Activated CD4-positive, CD25-positive, alpha-beta regulatory T cell treated with anti-CD3 and anti-CD28 coated beads, Interleukin-2, amount 50 U/mL, for 72 hours (primary cell): ENCODE results near the gene ZNF782.
A peak's percentile ranks its signal among the peaks of the same experiment; 100 is the strongest.
"Not testable (repeated sequence)": the region's sequence is repeated elsewhere in the genome, so short reads cannot be mapped to it uniquely, and the experiment has no call there.

Experiments
- DNase-seq: peaks from one replicate; pipeline ENCODE4 v3.0.0; 2021

The ZNF782 gene

GRCh38 chr9:96853781-96854650 lies at the start of gene ZNF782:
Gene ZNF782, minus strand, starts transcription at chr9:96854514. Its CDS starts 2,553 bp downstream, at chr9:96851961.
- peak; percentile 82 for DNase-seq

DNA sequence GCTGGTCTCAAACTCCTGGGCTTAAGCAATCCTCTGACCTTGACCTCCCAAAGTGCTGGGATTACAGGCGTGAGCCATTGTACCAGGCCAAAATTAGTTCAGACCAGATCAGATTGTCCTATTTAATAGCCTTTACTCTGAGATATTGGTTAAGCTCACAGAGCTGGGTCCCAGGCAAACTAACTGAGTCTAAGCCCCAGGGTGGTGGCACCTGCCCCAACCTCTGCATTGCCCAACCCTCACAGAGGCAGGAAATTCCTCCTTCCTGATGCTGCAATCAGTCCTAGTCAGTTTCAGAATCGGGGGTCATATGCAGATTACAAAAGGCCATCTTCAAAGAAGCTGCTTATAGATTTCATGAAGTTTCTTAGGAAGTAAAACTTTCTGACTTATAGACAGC lies 45.7 kb upstream of the ZNF782 start:
- DNase-seq: not testable (repeated sequence)

GRCh38 chr9:96892131-96892530 lies 37.8 kb upstream of the ZNF782 start:
- DNase-seq: no peak

- DNase-seq: no peak
Measured at GRCh38 chr9:96888591-96888990, 34.3 kb upstream of the ZNF782 start.

DNA sequence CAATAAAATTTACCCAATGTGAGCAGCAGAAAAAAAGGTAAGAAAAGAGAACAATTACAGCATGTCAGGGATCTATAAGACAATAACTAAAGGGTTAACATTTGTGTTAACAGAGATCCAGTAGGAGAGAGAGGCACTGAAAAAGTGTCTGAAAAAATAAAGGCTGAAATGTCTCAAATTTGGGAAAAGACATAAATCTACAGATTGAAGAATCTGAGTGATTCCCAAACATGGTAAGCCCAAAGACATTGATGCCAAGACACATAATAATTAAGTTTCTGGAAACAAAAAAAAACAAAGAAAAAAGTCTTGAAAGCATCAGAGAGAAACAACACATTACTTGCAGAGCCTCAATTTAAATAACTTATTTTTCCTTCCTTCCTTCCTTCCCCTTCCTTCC lies 31.1 kb upstream of the ZNF782 start:
- no peak for DNase-seq

DNA sequence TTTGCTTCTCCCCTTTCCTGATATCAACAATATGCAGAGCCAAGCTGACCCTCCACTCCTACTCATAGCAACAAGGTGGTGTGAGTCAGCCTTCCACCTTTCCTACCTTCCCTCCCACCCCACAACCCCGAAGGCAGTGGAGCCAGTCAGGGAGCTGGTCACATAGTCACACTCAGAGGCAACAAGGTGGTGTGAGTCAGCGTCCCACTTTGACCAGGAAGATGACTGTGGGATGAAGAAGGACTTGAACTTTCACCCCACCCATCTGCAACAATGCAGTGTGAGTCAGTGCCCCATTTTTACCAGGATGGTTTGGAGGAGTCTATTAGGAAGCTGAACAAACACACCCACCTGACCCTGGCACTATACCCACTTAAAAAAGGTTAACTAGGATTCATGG lies 30.1 kb upstream of the ZNF782 start:
- DNase-seq: no peak

GRCh38 chr9:96883922-96884321 lies 29.6 kb upstream of the ZNF782 start:
- DNase-seq: no peak

DNA sequence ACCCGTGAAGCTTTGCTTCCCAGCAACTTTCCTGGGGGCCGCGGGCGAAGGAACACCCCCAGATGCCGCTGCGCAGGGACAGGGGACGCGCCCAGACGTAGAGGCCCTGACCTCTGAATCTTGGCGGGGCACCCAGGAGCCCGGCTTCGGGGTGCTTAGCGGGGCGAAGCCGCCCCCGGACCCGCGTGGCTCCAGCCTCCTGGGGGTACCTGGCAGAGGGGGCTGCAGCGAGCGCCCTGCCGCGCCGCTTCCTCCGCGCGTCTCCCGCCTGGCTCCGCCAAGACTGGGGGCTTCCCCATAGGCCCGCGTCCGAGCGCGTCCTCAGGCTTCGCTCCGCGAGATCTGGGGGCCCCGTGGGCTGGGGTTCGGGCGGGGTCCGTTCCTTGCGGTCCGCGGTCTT lies 23.0 kb upstream of the ZNF782 start:
- DNase-seq: no peak

GRCh38 chr9:96875461-96876142 lies 21.3 kb upstream of the ZNF782 start:
- no peak for DNase-seq

GRCh38 chr9:96874947-96875460 lies 20.7 kb upstream of the ZNF782 start:
- no peak for DNase-seq

- no peak for DNase-seq
Measured at GRCh38 chr9:96874201-96874785, 20.0 kb upstream of the ZNF782 start.

- DNase-seq: no peak
Measured at GRCh38 chr9:96871176-96871575, 16.9 kb upstream of the ZNF782 start.

GRCh38 chr9:96868709-96869108 lies 14.4 kb upstream of the ZNF782 start:
- no peak for DNase-seq

GRCh38 chr9:96867079-96867804 lies 12.9 kb upstream of the ZNF782 start:
- no peak for DNase-seq

GRCh38 chr9:96865240-96865639 lies 10.9 kb upstream of the ZNF782 start:
- not testable (repeated sequence) for DNase-seq

GRCh38 chr9:96859461-96860198 lies 5.3 kb upstream of the ZNF782 start:
- DNase-seq: no peak

DNA sequence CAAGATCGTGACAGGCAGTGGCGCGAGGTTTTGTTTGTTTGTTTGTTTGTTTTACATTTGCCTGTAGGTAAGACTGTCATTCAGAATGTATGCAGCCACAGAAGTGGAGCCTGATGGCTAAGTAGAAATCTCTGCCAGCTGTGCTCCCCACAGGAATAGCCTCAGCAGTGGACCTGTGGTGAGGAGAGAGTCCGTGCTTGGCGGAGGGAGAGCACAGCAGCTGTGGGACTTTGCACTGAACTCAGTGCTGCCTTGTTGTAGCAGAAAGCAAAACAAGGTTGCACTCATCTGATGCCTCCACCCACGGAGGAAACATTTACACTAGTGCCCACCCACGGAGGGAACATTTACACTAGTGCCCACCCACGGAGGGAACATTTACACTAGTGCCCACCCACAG lies 4.4 kb upstream of the ZNF782 start:
- no peak for DNase-seq

GRCh38 chr9:96858018-96858573 lies 3.8 kb upstream of the ZNF782 start:
- DNase-seq: no peak

- peak; percentile 59 for DNase-seq
Measured at GRCh38 chr9:96856363-96857286, 2.3 kb upstream of the ZNF782 start.

DNA sequence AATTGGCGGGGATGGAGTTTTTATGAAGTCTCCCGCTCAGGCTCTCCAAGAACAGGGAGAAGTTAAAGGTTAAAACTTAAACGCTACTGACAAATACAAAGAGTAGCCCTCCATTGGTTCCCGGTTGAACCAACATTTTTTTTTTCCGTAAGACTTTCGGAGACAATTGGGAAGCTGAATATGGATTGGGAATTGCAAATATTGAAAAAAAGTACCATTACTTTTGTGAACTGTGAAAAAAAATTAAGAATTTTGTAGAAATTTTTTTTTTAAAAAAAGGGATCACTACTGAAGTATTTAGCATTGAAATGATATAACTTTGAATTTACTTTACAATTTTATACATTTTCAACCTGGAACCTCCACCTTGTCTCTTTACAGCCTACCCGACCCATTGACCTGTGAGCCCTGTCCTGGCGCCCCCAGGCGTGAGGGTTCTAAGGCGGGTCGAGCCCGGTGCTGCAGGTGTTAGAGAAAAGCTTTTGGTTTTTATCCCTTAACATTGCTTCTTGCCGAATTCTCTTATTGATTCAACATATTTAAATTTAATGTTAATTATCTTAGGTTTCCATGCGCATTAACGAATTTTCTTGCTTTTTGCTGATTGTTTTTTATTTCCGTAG lies 448 bp upstream of the ZNF782 start:
- no peak for DNase-seq
